ENCODE measurements around the gene CARD16. TPM values are rescaled to one million over a fixed set of nuclear protein-coding genes. Genes with fewer than 3 reads are reported as not detected.

Gene CARD16
- total and polyA plus RNA-seq, 9 of the 15 experiments (the other 6 are each of a cell fraction or from before 2014, with no cell fraction given) = 0.31 TPM; not detected in 8

DNA sequence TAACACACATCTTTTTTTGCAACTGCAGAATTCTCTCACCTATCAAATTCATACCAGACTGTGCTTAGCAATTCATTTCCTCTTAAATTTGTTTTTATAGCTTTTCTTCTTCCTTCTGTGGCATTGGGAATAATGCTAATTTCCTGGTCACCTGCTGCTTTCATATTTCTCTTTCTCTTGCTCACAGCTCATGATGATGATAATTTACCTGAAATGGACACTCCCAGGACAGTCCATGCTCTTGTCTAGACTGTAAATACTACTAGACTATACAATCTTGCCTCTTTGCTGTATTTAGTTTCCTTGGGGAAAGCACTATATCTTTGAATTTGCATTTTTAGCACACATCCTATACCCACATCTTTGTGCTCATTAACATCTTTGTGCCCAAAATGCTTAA is 37.7 kb downstream of the CARD16 start:
- TF ChIP-seq, protein P1, sequence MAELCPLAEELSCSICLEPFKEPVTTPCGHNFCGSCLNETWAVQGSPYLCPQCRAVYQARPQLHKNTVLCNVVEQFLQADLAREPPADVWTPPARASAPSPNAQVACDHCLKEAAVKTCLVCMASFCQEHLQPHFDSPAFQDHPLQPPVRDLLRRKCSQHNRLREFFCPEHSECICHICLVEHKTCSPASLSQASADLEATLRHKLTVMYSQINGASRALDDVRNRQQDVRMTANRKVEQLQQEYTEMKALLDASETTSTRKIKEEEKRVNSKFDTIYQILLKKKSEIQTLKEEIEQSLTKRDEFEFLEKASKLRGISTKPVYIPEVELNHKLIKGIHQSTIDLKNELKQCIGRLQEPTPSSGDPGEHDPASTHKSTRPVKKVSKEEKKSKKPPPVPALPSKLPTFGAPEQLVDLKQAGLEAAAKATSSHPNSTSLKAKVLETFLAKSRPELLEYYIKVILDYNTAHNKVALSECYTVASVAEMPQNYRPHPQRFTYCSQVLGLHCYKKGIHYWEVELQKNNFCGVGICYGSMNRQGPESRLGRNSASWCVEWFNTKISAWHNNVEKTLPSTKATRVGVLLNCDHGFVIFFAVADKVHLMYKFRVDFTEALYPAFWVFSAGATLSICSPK (IDR thresholded peaks at IDR 0.05; ENCODE audit: borderline replicate concordance) = no peak
- TF ChIP-seq POLR2A (conservative IDR thresholded peaks at IDR 0.05) (no peak), CBX3 (IDR thresholded peaks at IDR 0.05; ENCODE audit: borderline replicate concordance in 1 of 2, low read length in 2 of 2) (no peak), NFE2L1 (tag; IDR thresholded peaks at IDR 0.05; ENCODE audit: borderline replicate concordance, low read depth) (no peak), GATA2 (CRISPR knock-in tag; IDR thresholded peaks at IDR 0.05) (no peak), NFXL1 (CRISPR knock-in tag; IDR thresholded peaks at IDR 0.05) (no peak), CCAR2 (IDR thresholded peaks at IDR 0.05; ENCODE audit: low read depth, low read length) (no peak), MAZ (CRISPR knock-in tag; conservative IDR thresholded peaks at IDR 0.05 in 1 of 2, IDR thresholded peaks at IDR 0.05 in 1 of 2) (no peak), JUN (IDR thresholded peaks at IDR 0.05; ENCODE audit: borderline replicate concordance, low read depth, low read length) (no peak), JUN (CRISPR knock-in tag; IDR thresholded peaks at IDR 0.05; ENCODE audit: borderline replicate concordance) (no peak), ZC3H11A (IDR thresholded peaks at IDR 0.05; ENCODE audit: low read depth, low read length) (no peak), RCOR1 (IDR thresholded peaks at IDR 0.05; ENCODE audit: borderline replicate concordance in 1 of 2, low read depth in 2 of 2, low read length in 2 of 2) (no peak), EGR1 (conservative IDR thresholded peaks at IDR 0.05) (no peak), ZNF197 (CRISPR knock-in tag; IDR thresholded peaks at IDR 0.05; ENCODE audit: low read depth) (no peak), ZNF431 (CRISPR knock-in tag; IDR thresholded peaks at IDR 0.05) (no peak)
- TF ChIP-seq, protein P2, sequence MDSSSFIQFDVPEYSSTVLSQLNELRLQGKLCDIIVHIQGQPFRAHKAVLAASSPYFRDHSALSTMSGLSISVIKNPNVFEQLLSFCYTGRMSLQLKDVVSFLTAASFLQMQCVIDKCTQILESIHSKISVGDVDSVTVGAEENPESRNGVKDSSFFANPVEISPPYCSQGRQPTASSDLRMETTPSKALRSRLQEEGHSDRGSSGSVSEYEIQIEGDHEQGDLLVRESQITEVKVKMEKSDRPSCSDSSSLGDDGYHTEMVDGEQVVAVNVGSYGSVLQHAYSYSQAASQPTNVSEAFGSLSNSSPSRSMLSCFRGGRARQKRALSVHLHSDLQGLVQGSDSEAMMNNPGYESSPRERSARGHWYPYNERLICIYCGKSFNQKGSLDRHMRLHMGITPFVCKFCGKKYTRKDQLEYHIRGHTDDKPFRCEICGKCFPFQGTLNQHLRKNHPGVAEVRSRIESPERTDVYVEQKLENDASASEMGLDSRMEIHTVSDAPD (CRISPR knock-in tag; IDR thresholded peaks at IDR 0.05) = no peak
- TF ChIP-seq, protein P3, sequence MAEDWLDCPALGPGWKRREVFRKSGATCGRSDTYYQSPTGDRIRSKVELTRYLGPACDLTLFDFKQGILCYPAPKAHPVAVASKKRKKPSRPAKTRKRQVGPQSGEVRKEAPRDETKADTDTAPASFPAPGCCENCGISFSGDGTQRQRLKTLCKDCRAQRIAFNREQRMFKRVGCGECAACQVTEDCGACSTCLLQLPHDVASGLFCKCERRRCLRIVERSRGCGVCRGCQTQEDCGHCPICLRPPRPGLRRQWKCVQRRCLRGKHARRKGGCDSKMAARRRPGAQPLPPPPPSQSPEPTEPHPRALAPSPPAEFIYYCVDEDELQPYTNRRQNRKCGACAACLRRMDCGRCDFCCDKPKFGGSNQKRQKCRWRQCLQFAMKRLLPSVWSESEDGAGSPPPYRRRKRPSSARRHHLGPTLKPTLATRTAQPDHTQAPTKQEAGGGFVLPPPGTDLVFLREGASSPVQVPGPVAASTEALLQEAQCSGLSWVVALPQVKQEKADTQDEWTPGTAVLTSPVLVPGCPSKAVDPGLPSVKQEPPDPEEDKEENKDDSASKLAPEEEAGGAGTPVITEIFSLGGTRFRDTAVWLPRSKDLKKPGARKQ (CRISPR knock-in tag; IDR thresholded peaks at IDR 0.05) = no peak
- TF ChIP-seq, protein P4, sequence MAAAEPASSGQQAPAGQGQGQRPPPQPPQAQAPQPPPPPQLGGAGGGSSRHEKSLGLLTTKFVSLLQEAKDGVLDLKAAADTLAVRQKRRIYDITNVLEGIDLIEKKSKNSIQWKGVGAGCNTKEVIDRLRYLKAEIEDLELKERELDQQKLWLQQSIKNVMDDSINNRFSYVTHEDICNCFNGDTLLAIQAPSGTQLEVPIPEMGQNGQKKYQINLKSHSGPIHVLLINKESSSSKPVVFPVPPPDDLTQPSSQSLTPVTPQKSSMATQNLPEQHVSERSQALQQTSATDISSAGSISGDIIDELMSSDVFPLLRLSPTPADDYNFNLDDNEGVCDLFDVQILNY (CRISPR knock-in tag; IDR thresholded peaks at IDR 0.05) = no peak
- H3K9ac ChIP-seq (ENCODE audit: insufficient read depth in 1 of 2, low read depth in 2 of 2, low read length in 2 of 2) = no peak overlapping the region
- H3K4me3 ChIP-seq = no peak overlapping the region
- DNase-seq (ENCODE audit: extremely low read depth in 1 of 4, low spot score in 3 of 4) = no peak
- 0 out of 2 replicates have a peak, but pooled peaks cover 1% of the 10 kb centered on the region for H3K9me3 ChIP-seq (replicated peaks; ENCODE audit: control insufficient read depth, insufficient read depth, low read depth, low read length)
- no peaks in the 10 kb centered on the region for H3K79me2 ChIP-seq (ENCODE audit: control insufficient read depth, insufficient read depth, low read length)
- no peaks in the 10 kb centered on the region for H3K36me3 ChIP-seq (ENCODE audit: control insufficient read depth, insufficient read depth, low read length)
- no peaks in the 10 kb centered on the region for H3K27me3 ChIP-seq (ENCODE audit: control insufficient read depth in 2 of 2, insufficient read depth in 2 of 2, low read length in 2 of 2)
- intact Hi-C loops (cut with micrococcal nuclease) (no loop called here), in situ Hi-C loops (cut with MboI) (no loop called here)
- CTCF ChIA-PET (ENCODE audit: low intra/inter-chr PET ratio) = no interaction called here
- no peaks in the 10 kb centered on the region for H4K20me1 ChIP-seq (replicated peaks; ENCODE audit: control insufficient read depth, insufficient read depth, low read length)
- FAIRE-seq = no peak
- H2AFZ ChIP-seq (ENCODE audit: low read depth, low read length) = no peak overlapping the region
- H3K9me1 ChIP-seq (ENCODE audit: control insufficient read depth, insufficient read depth, low read length) = no peaks in the 10 kb centered on the region
- BruUV-seq (replicated peaks) = no TSS peak
- H3K4me1 ChIP-seq (replicated peaks in 1 of 2; ENCODE audit: control insufficient read depth in 2 of 2, insufficient read depth in 2 of 2, low read length in 2 of 2) = no peaks in the 10 kb centered on the region
- no peak overlapping the region for H3K4me2 ChIP-seq (ENCODE audit: insufficient read depth, low read length)
- POLR2A ChIA-PET = no interaction called here
- no peak overlapping the region for H3K27ac ChIP-seq (ENCODE audit: extremely low read depth, low read depth, low read length)
- no peak for ATAC-seq
